Mesendoderm (in vitro differentiated cells): ENCODE results near the gene DOK1.
A peak's percentile ranks its signal among the peaks of the same experiment; 100 is the strongest.

Experiments
- DNase-seq: peaks from one replicate; pipeline ENCODE4 v3.0.0; 2013
- H2AK5ac ChIP-seq: 2 replicates; pipeline ENCODE4 v1.6.1; 2013; ENCODE audit warnings: low read length, inconsistent platforms
- H2BK120ac ChIP-seq: 2 replicates; pipeline ENCODE4 v1.6.1; 2013; ENCODE audit warnings: low read depth, mild to moderate bottlenecking, low read length, moderate library complexity, mixed read lengths
- H2BK15ac ChIP-seq: replicated peaks from 2 replicates; pipeline ENCODE4 v1.6.1; 2013; ENCODE audit warnings: low read depth, mild to moderate bottlenecking, moderate library complexity
- H2BK5ac ChIP-seq: 2 replicates; pipeline ENCODE4 v1.6.1; 2013; ENCODE audit warnings: low read length, inconsistent platforms
- H3K18ac ChIP-seq: 2 replicates; pipeline ENCODE4 v1.6.1; 2013; ENCODE audit warnings: mild to moderate bottlenecking, low read length, mixed read lengths
- H3K23ac ChIP-seq: one replicate; pipeline ENCODE4 v1.6.1; 2013; ENCODE audit warnings: low read length
- H3K27ac ChIP-seq: 2 replicates; pipeline ENCODE4 v1.5.1; 2013; ENCODE audit warnings: low read depth, mild to moderate bottlenecking, inconsistent platforms, low read length, moderate library complexity
- H3K27me3 ChIP-seq: 2 replicates; pipeline ENCODE4 v1.6.1; 2013; ENCODE audit warnings: low read length, control low read depth, mild to moderate bottlenecking, inconsistent platforms; ENCODE audit not compliant: insufficient read depth, poor library complexity
- H3K36me3 ChIP-seq: 2 replicates; pipeline ENCODE4 v1.6.1; 2013; ENCODE audit warnings: low read length, inconsistent platforms; ENCODE audit not compliant: control insufficient read depth, insufficient read depth
- H3K4ac ChIP-seq: one replicate; pipeline ENCODE4 v1.6.1; 2013; ENCODE audit warnings: low read depth, mild to moderate bottlenecking, low read length, moderate library complexity
- H3K4me1 ChIP-seq: 2 replicates; pipeline ENCODE4 v1.6.1; 2013; ENCODE audit warnings: low read depth, low read length, inconsistent platforms; ENCODE audit not compliant: control insufficient read depth
- H3K4me2 ChIP-seq: 2 replicates; pipeline ENCODE4 v1.6.1; 2013; ENCODE audit warnings: low read length
- H3K4me3 ChIP-seq: 2 replicates; pipeline ENCODE4 v1.5.1; 2013; ENCODE audit warnings: mild to moderate bottlenecking, low read length
- H3K56ac ChIP-seq: one replicate; pipeline ENCODE4 v1.6.1; 2013; ENCODE audit warnings: low read length
- H3K79me1 ChIP-seq: 2 replicates; pipeline ENCODE4 v1.6.1; 2013; ENCODE audit warnings: low read length, inconsistent platforms
- H3K79me2 ChIP-seq: 2 replicates; pipeline ENCODE4 v1.6.1; 2013; ENCODE audit warnings: mild to moderate bottlenecking, low read length; ENCODE audit not compliant: control insufficient read depth, insufficient read depth
- H3K9ac ChIP-seq: 2 replicates; pipeline ENCODE4 v1.6.1; 2013; ENCODE audit warnings: low read length, inconsistent platforms
- H4K5ac ChIP-seq: one replicate; pipeline ENCODE4 v1.6.1; 2013; ENCODE audit warnings: low read length
- H4K8ac ChIP-seq: one replicate; pipeline ENCODE4 v1.6.1; 2013; ENCODE audit warnings: low read depth, mild to moderate bottlenecking, control low read depth, low read length, moderate library complexity
- WGBS: extraction: QIAGEN DNeasy Blood & Tissue Kit; methylation state at CpG from one replicate; pipeline ENCODE4 v1.1.7; 2013; ENCODE audit warnings: low lambda C conversion rate, missing lambda C conversion rate; ENCODE audit not compliant: insufficient coverage; ENCODE audit errors: extremely low coverage; 5-methylcytosine and 5-hydroxymethylcytosine counted together

Gene DOK1

DNA sequence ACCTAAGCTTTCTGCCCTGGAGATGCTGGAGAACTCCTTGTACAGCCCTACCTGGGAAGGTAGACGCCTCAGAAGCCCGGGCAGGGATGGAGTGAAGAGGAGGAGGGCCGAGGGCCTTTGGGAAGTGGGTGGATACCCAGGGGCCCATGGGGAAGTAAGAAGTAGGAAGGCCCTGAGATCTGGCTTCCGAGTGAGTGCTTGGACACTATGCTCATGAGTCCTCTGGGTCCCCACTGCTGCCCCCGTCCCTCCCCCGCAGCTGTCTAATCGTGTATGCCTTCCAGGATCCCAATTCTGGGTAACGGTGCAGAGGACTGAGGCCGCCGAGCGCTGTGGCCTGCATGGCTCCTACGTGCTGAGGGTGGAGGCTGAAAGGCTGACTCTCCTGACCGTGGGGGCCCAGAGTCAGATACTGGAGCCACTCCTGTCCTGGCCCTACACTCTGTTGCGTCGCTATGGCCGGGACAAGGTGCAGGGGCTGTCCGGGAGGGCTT, 1.1 kb downstream of the DOK1 start:
- Histone ChIP-seq H3K56ac (peak overlapping the region; percentile 15), H2AK5ac (no peak overlapping the region), H4K5ac (no peak overlapping the region), H3K4me3 (no peak overlapping the region), H2BK5ac (no peak overlapping the region), H3K4me2 (peak overlapping the region; percentile 96), H3K27ac (no peak overlapping the region), H3K9ac (no peak overlapping the region), H3K18ac (no peak overlapping the region), H3K4me1 (peaks cover 6% of the 10 kb centered on the region), H3K79me1 (no peaks in the 10 kb centered on the region), H3K36me3 (no peaks in the 10 kb centered on the region), H2BK120ac (no peak overlapping the region), H3K4ac (no peak overlapping the region), H3K79me2 (no peaks in the 10 kb centered on the region), H4K8ac (no peak overlapping the region), H3K23ac (no peak overlapping the region), H2BK15ac (no peak overlapping the region), H3K27me3 (peaks cover 30% of the 10 kb centered on the region)
- peak; percentile 14 for DNase-seq
- no CpG with 5 or more reads among the region's 17 CpGs for WGBS

DNA sequence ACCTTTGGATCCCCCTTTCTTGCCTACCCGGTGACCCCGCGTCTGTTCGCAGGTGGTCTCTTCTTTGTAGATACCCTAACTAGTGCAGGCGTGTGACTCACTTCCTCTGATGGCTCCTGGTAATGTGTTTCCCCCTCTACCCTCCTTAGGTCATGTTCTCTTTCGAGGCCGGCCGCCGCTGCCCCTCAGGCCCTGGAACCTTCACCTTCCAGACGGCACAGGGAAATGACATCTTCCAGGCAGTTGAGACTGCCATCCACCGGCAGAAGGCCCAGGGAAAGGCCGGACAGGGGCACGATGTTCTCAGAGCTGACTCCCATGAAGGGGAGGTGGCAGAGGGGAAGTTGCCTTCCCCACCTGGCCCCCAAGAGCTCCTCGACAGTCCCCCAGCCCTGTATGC, 1.6 kb downstream of the DOK1 start:
- H3K4me3 ChIP-seq: no peak overlapping the region

DNA sequence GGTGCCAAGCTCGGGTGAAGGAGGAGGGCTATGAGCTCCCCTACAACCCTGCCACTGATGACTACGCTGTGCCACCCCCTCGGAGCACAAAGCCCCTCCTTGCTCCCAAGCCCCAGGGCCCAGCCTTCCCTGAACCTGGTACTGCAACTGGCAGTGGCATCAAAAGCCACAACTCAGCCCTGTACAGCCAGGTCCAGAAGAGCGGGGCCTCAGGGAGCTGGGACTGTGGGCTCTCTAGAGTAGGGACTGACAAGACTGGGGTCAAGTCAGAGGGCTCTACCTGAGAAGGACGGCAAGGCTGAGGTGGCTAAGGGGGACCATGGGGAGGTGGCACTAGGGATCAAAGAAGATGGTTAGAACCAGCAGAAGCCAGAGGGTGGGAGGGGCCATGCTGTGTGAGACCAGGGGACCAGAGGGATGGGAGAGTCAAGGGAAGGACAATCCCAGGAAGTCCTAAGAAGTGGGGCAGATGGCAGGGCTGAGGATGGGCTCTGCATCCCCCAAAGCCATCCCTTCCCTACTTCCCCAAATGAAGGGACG, 2.4 kb downstream of the DOK1 start:
- Histone ChIP-seq H2BK15ac (no peak overlapping the region), H3K27me3 (peaks cover 20% of the 10 kb centered on the region), H3K56ac (no peak overlapping the region), H3K4me2 (no peak overlapping the region), H3K23ac (no peak overlapping the region), H3K4me1 (peaks cover 6% of the 10 kb centered on the region), H2BK120ac (no peak overlapping the region), H3K27ac (no peak overlapping the region), H3K36me3 (no peaks in the 10 kb centered on the region), H3K9ac (no peak overlapping the region), H3K4me3 (no peak overlapping the region), H3K79me1 (no peaks in the 10 kb centered on the region), H4K8ac (no peak overlapping the region), H3K4ac (no peak overlapping the region), H2AK5ac (no peak overlapping the region), H3K18ac (no peak overlapping the region), H3K79me2 (no peaks in the 10 kb centered on the region), H2BK5ac (no peak overlapping the region), H4K5ac (no peak overlapping the region)
- no CpG with 5 or more reads among the region's 6 CpGs for WGBS
- no peak for DNase-seq

More for the DNA sequence above, 1.6 kb downstream of the DOK1 start:
- H2BK15ac ChIP-seq: no peak overlapping the region
- no peak overlapping the region for H2AK5ac ChIP-seq
- no peak overlapping the region for H4K8ac ChIP-seq
- H3K4ac ChIP-seq: no peak overlapping the region
- H3K4me1 ChIP-seq: peaks cover 6% of the 10 kb centered on the region
- no peak overlapping the region for H3K27ac ChIP-seq
- H3K18ac ChIP-seq: no peak overlapping the region
- no peak overlapping the region for H4K5ac ChIP-seq
- no peak overlapping the region for H3K23ac ChIP-seq
- H3K56ac ChIP-seq: no peak overlapping the region
- no CpG with 5 or more reads among the region's 14 CpGs for WGBS
- H3K79me1 ChIP-seq: no peaks in the 10 kb centered on the region
- H3K27me3 ChIP-seq: peaks cover 28% of the 10 kb centered on the region
- H3K36me3 ChIP-seq: no peaks in the 10 kb centered on the region
- no peak overlapping the region for H3K9ac ChIP-seq
- DNase-seq: no peak
- H2BK5ac ChIP-seq: no peak overlapping the region
- no peak overlapping the region for H2BK120ac ChIP-seq
- H3K4me2 ChIP-seq: no peak overlapping the region
- H3K79me2 ChIP-seq: no peaks in the 10 kb centered on the region

DNA sequence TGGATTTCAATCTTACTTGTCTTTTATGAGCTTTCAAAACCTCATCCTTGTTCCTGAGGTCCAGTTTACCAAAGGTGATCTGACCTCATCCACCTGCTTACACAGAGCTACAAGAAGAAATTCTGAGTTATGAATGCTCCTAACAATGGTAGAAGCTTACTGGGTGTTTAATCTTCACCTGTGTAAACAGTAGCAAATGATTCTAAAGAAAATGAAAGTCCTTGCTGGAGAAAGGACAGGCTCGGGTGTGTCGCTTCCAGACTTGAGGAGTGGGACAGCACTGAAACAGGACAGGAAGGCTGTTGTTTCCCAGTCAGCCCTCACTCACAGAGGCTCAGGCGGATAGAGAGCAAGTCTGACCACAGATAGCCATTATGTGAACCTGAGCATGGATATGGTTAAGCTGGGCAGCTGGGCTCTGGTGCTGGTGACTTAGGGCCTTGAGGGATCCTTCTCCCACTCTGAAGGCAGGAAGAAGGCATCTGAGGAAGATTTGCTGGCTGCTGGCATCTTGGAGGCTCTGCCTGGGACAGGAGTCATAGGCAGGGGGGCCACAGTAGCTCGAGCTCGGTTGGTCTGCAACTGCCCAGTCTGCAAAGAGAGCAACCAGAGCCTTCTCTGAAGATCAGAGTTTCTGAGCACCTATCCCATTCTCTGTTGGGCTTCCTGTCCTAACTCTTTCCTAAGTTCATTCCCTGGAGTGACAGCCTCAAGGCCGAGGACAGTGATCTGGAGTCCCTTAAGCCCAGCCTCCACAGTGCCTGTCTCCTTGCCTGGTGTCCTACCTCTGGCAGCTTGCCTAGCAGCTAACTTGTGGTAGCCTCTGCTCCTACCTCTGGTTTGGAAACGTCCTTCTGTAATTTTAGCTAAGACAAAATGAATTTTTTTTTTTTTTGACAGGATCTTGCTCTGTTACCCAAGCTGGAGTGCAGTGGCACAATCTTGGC, 4.0 kb downstream of the DOK1 start:
- H2AK5ac ChIP-seq: no peak overlapping the region
- no peaks in the 10 kb centered on the region for H3K36me3 ChIP-seq
- H2BK120ac ChIP-seq: no peak overlapping the region
- no peak overlapping the region for H3K4me3 ChIP-seq
- H3K27ac ChIP-seq: no peak overlapping the region
- no peak overlapping the region for H3K4ac ChIP-seq
- no peak overlapping the region for H3K4me2 ChIP-seq
- H3K27me3 ChIP-seq: peaks cover 14% of the 10 kb centered on the region
- WGBS: no CpG with 5 or more reads among the region's 7 CpGs
- H3K9ac ChIP-seq: no peak overlapping the region
- no peak overlapping the region for H3K18ac ChIP-seq
- H3K79me1 ChIP-seq: no peaks in the 10 kb centered on the region
- H3K56ac ChIP-seq: no peak overlapping the region
- no peak overlapping the region for H2BK15ac ChIP-seq
- no peak overlapping the region for H4K5ac ChIP-seq
- H2BK5ac ChIP-seq: no peak overlapping the region
- H3K23ac ChIP-seq: no peak overlapping the region
- H4K8ac ChIP-seq: no peak overlapping the region
- H3K4me1 ChIP-seq: peaks cover 3% of the 10 kb centered on the region
- H3K79me2 ChIP-seq: no peaks in the 10 kb centered on the region
- DNase-seq: no peak

DNA sequence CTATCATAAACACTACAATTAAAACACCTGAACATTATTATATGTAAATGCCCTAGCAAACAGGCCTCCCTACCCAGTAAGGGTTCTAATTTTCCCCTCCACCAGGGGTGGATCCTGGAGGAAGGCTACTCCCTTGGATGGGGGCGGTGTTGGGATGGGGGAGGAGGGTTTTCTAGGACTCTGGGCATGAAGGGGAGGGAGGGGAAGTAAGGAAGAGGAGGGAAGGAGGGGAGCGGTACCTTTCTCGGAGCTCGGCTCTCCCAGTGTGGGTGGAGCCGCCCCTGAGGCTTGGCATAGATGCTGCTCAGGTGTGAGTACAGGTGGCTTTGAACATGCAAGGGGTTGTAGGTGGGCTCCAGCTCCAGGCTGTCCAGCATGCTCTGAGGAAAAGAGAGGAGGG, 5.4 kb downstream of the DOK1 start:
- H2BK5ac ChIP-seq: no peak overlapping the region
- H3K79me2 ChIP-seq: no peaks in the 10 kb centered on the region
- H4K8ac ChIP-seq: no peak overlapping the region
- no peak overlapping the region for H3K4ac ChIP-seq
- no CpG with 5 or more reads among the region's 5 CpGs for WGBS
- H3K4me1 ChIP-seq: peaks cover 3% of the 10 kb centered on the region
- no peak overlapping the region for H3K4me2 ChIP-seq
- peaks cover 14% of the 10 kb centered on the region for H3K27me3 ChIP-seq
- no peak overlapping the region for H3K23ac ChIP-seq
- H2BK15ac ChIP-seq: no peak overlapping the region
- no peak overlapping the region for H2AK5ac ChIP-seq
- peak; percentile 40 for DNase-seq
- no peak overlapping the region for H2BK120ac ChIP-seq
- H3K79me1 ChIP-seq: no peaks in the 10 kb centered on the region
- H3K18ac ChIP-seq: no peak overlapping the region
- H3K27ac ChIP-seq: no peak overlapping the region
- H3K36me3 ChIP-seq: no peaks in the 10 kb centered on the region
- no peak overlapping the region for H4K5ac ChIP-seq
- no peak overlapping the region for H3K4me3 ChIP-seq
- H3K56ac ChIP-seq: no peak overlapping the region
- no peak overlapping the region for H3K9ac ChIP-seq
